IMR-90 (cell line): ENCODE measurements around the gene CCDC77. TPM values are rescaled to one million over a fixed set of nuclear protein-coding genes. Genes with fewer than 3 reads are reported as not detected.

Source experiments
- ATAC-seq: fragments of 200-7000 bp; cut with Tn5 transposase; 2 replicates; pipeline ENCODE4 v1.9.1; 2020; ENCODE audit warnings: low read depth, mild to moderate bottlenecking, moderate library complexity
- BruUV-seq: library from RNA; stranded (reverse); fragments of 400-500 nt; replicated peaks from 2 replicates; lab custom pipeline; 2021; lab: Mats Ljungman, UMichigan
- CTCF ChIA-PET: fragments of 300-600 bp; formaldehyde crosslinking; extraction: SDS; loops from one replicate; lab custom pipeline; 2021; ENCODE audit warnings: antibody characterized with exemption; lab: Yijun Ruan, JAX
- POLR2A ChIA-PET: fragments of 300-600 bp; sonication (Branson Sonifier 250); formaldehyde crosslinking; loops from one replicate; lab custom pipeline; 2022; ENCODE audit warnings: antibody characterized with exemption; ENCODE audit not compliant: unreplicated experiment; lab: Charles Lee
- DNase-seq: peaks from one replicate; pipeline ENCODE4 v3.0.0; 2013
- H2AFZ ChIP-seq: replicated peaks from 2 replicates; pipeline ENCODE3; 2013; ENCODE audit warnings: low read length, mild to moderate bottlenecking; ENCODE audit not compliant: poor library complexity
- H2AK5ac ChIP-seq: 2 replicates; pipeline ENCODE4 v1.6.1; 2013; ENCODE audit warnings: low read depth, low read length, inconsistent platforms
- H2AK9ac ChIP-seq: replicated peaks from 2 replicates; pipeline ENCODE3; 2013; ENCODE audit warnings: mild to moderate bottlenecking, low read depth, low read length, moderate library complexity; ENCODE audit not compliant: poor library complexity
- H2BK120ac ChIP-seq: 2 replicates; pipeline ENCODE4 v1.6.1; 2013; ENCODE audit warnings: low read depth, low read length, inconsistent platforms
- H2BK15ac ChIP-seq: 3 replicates; pipeline ENCODE4 v1.6.1; 2013; ENCODE audit warnings: low read depth, low read length, inconsistent platforms
- H2BK20ac ChIP-seq: 2 replicates; pipeline ENCODE4 v1.6.1; 2013; ENCODE audit warnings: low read depth, mild to moderate bottlenecking, inconsistent platforms, low read length, moderate library complexity
- H2BK5ac ChIP-seq: 2 replicates; pipeline ENCODE4 v1.6.1; 2013; ENCODE audit warnings: mild to moderate bottlenecking, low read depth, low read length, inconsistent platforms; ENCODE audit not compliant: poor library complexity, severe bottlenecking
- H3K14ac ChIP-seq: replicated peaks from 2 replicates; pipeline ENCODE4 v1.6.1; 2013; ENCODE audit warnings: low read depth, low read length, inconsistent platforms
- H3K18ac ChIP-seq: 2 replicates; pipeline ENCODE4 v1.6.1; 2013; ENCODE audit warnings: low read depth, low read length, control low read depth
- H3K23ac ChIP-seq: 2 replicates; pipeline ENCODE4 v1.6.1; 2013; ENCODE audit warnings: low read depth, low read length, inconsistent platforms
- H3K27ac ChIP-seq: 2 replicates; pipeline ENCODE4 v1.5.1; 2013; ENCODE audit warnings: mild to moderate bottlenecking, control low read depth, low read length; ENCODE audit not compliant: insufficient read depth
- H3K27me3 ChIP-seq: 2 replicates; pipeline ENCODE4 v1.6.1; 2013; ENCODE audit warnings: low read length; ENCODE audit not compliant: control insufficient read depth, insufficient read depth
- H3K36me3 ChIP-seq: 2 replicates; pipeline ENCODE4 v1.6.1; 2013; ENCODE audit warnings: low read length, mixed read lengths; ENCODE audit not compliant: control insufficient read depth, insufficient read depth
- H3K4ac ChIP-seq: 2 replicates; pipeline ENCODE4 v1.6.1; 2013; ENCODE audit warnings: low read depth, low read length, inconsistent platforms
- H3K4me1 ChIP-seq: 2 replicates; pipeline ENCODE4 v1.6.1; 2013; ENCODE audit warnings: low read length, mixed read lengths; ENCODE audit not compliant: control insufficient read depth, insufficient read depth
- H3K4me2 ChIP-seq: 2 replicates; pipeline ENCODE4 v1.6.1; 2013; ENCODE audit warnings: low read depth, mild to moderate bottlenecking, control low read depth, low read length, moderate library complexity
- H3K4me3 ChIP-seq: 2 replicates; pipeline ENCODE4 v1.5.1; 2013; ENCODE audit warnings: low read depth, mild to moderate bottlenecking, control low read depth, low read length, moderate library complexity; ENCODE audit not compliant: insufficient read depth
- H3K56ac ChIP-seq: 2 replicates; pipeline ENCODE4 v1.6.1; 2013; ENCODE audit warnings: low read length, inconsistent platforms; ENCODE audit not compliant: insufficient read depth; ENCODE audit errors: extremely low read depth
- H3K79me1 ChIP-seq, 2 experiments: 2 replicates each; pipeline ENCODE4 v1.6.1; 2013; ENCODE audit warnings: low read length in 2 of 2, inconsistent platforms in 1 of 2, low read depth in 1 of 2
- H3K9ac ChIP-seq: 2 replicates; pipeline ENCODE4 v1.6.1; 2013; ENCODE audit warnings: low read depth, low read length, control low read depth
- H3K9me1 ChIP-seq: 2 replicates; pipeline ENCODE4 v1.6.1; 2013; ENCODE audit warnings: low read length, inconsistent platforms; ENCODE audit not compliant: insufficient read depth
- H3K9me3 ChIP-seq: 2 replicates; pipeline ENCODE4 v1.6.1; 2013; ENCODE audit warnings: low read length; ENCODE audit not compliant: control insufficient read depth, insufficient read depth
- H4K20me1 ChIP-seq: 2 replicates; pipeline ENCODE4 v1.6.1; 2013; ENCODE audit warnings: low read length, inconsistent platforms; ENCODE audit not compliant: insufficient read depth
- H4K5ac ChIP-seq: 2 replicates; pipeline ENCODE4 v1.6.1; 2013; ENCODE audit warnings: mild to moderate bottlenecking, low read depth, low read length, control low read depth
- H4K8ac ChIP-seq, 2 experiments: 2 replicates each; pipeline ENCODE4 v1.6.1; 2013; ENCODE audit warnings: low read depth in 2 of 2, low read length in 2 of 2, control low read depth in 1 of 2, inconsistent platforms in 1 of 2
- H4K91ac ChIP-seq: 2 replicates; pipeline ENCODE4 v1.6.1; 2013; ENCODE audit warnings: low read depth, low read length, inconsistent platforms; ENCODE audit not compliant: insufficient read depth
- BHLHE40 ChIP-seq: fragments of 150-350 bp; IDR thresholded peaks from 2 replicates; pipeline ENCODE4 v1.6.1; 2016; ENCODE audit warnings: mild to moderate bottlenecking, low read depth, low read length
- CEBPB ChIP-seq: IDR thresholded peaks from 2 replicates; pipeline ENCODE4 v1.6.1; 2012; ENCODE audit warnings: low read depth, low read length, improper control_type of control experiment
- CHD1 ChIP-seq: IDR thresholded peaks from 2 replicates; pipeline ENCODE4 v1.6.1; 2012; ENCODE audit warnings: low read depth, low read length, improper control_type of control experiment
- CTCF ChIP-seq: conservative IDR thresholded peaks from 2 replicates; pipeline ENCODE4 v1.5.1; 2012; ENCODE audit warnings: mild to moderate bottlenecking, low read depth, low read length, improper control_type of control experiment
- ELK1 ChIP-seq: fragments of 150-350 bp; IDR thresholded peaks from 2 replicates; pipeline ENCODE4 v1.6.1; 2016; ENCODE audit warnings: low read depth, mild to moderate bottlenecking, low read length, moderate library complexity, borderline replicate concordance
- FOS ChIP-seq: fragments of 150-350 bp; IDR thresholded peaks from 2 replicates; pipeline ENCODE4 v1.6.1; 2016; ENCODE audit warnings: low read depth, low read length
- MAFK ChIP-seq: IDR thresholded peaks from 2 replicates; pipeline ENCODE4 v1.6.1; 2012; ENCODE audit warnings: low read depth, low read length, improper control_type of control experiment
- MAZ ChIP-seq: IDR thresholded peaks from 2 replicates; pipeline ENCODE4 v1.6.1; 2012; ENCODE audit warnings: low read depth, mild to moderate bottlenecking, low read length, improper control_type of control experiment, moderate library complexity, borderline replicate concordance
- MXI1 ChIP-seq: IDR thresholded peaks from 2 replicates; pipeline ENCODE4 v1.6.1; 2012; ENCODE audit warnings: low read depth, mild to moderate bottlenecking, low read length, moderate library complexity, borderline replicate concordance
- NFE2L2 ChIP-seq: fragments of 150-350 bp; IDR thresholded peaks from 2 replicates; pipeline ENCODE4 v1.6.1; 2016; ENCODE audit warnings: low read depth, mild to moderate bottlenecking, low read length
- POLR2A ChIP-seq: IDR thresholded peaks from 2 replicates; pipeline ENCODE4 v1.6.1; 2012; ENCODE audit warnings: mild to moderate bottlenecking, low read depth, low read length
- RAD21 ChIP-seq: IDR thresholded peaks from 2 replicates; pipeline ENCODE4 v1.6.1; 2012; ENCODE audit warnings: low read length, improper control_type of control experiment
- RCOR1 ChIP-seq: IDR thresholded peaks from 2 replicates; pipeline ENCODE4 v1.6.1; 2012; ENCODE audit warnings: mild to moderate bottlenecking, low read length, improper control_type of control experiment; ENCODE audit not compliant: insufficient replicate concordance
- RFX5 ChIP-seq: IDR thresholded peaks from 2 replicates; pipeline ENCODE4 v1.8.0; 2012; ENCODE audit warnings: low read depth, mild to moderate bottlenecking, low read length, moderate library complexity
- SMC3 ChIP-seq: fragments of 150-350 bp; IDR thresholded peaks from 2 replicates; pipeline ENCODE4 v1.6.1; 2016; ENCODE audit warnings: low read depth, mild to moderate bottlenecking, antibody characterized with exemption, low read length, moderate library complexity
- USF2 ChIP-seq: fragments of 150-350 bp; IDR thresholded peaks from 2 replicates; pipeline ENCODE4 v1.6.1; 2017; ENCODE audit warnings: mild to moderate bottlenecking, antibody characterized with exemption, low read length, low read depth
- WGBS, 2 experiments: methylation state at CpG; one replicate each; pipeline versions ENCODE4 v1.1.5 to v1.1.7; 2013; ENCODE audit warnings: missing lambda C conversion rate in 2 of 2; ENCODE audit not compliant: insufficient read length in 1 of 2; ENCODE audit errors: extremely low coverage in 2 of 2; 5-methylcytosine and 5-hydroxymethylcytosine counted together
- dilution Hi-C: fragments of 300-500 bp; cut with HindIII; formaldehyde crosslinking; loops from one replicate; pipeline ENCODE4 v1.14.3; 2018; ENCODE audit warnings: low sequenced_read_pairs; ENCODE audit not compliant: unreplicated experiment
- in situ Hi-C: fragments of 300-500 bp; cut with MboI; formaldehyde crosslinking; loops from 3 replicates; pipeline ENCODE4 v1.14.3; 2019; ENCODE audit warnings: low sequenced_read_pairs, inconsistent platforms, mixed read lengths
- intact Hi-C: fragments of 100-400 bp; cut with micrococcal nuclease; formaldehyde crosslinking; loops from 2 replicates; pipeline ENCODE4 v1.10.0; 2022
- polyA plus RNA-seq, 3 experiments: library from polyadenylated mRNA; depleted of rRNA; stranded (reverse); fragments of >200 nt; gene quantifications; 2 replicates each; pipeline ENCODE4 v1.2.3, GENCODE V29; 2012; ENCODE audit warnings: low replicate concordance in 1 of 3
- total RNA-seq: library from RNA; depleted of rRNA; stranded (reverse); fragments of >200 nt; gene quantifications from 2 replicates; pipeline ENCODE4 v1.2.3, GENCODE V29; 2012

The CCDC77 gene
- total and polyA plus RNA-seq, 2 of the 4 experiments (the other 2 are of a cell fraction), result 6.6 to 7.2 TPM

- Histone ChIP-seq H2AK9ac (no peak overlapping the region), H3K23ac (no peak overlapping the region), H3K9ac (no peak overlapping the region), H3K4me1 (peaks cover 2% of the 10 kb centered on the region; the same call in 1 of the 2 replicates), H3K36me3 (no peaks in the 10 kb centered on the region), H3K4me2 (no peak overlapping the region), H3K18ac (no peak overlapping the region), H4K8ac (no peak overlapping the region), H4K5ac (no peak overlapping the region), H2AFZ (no peak overlapping the region), H2BK120ac (no peak overlapping the region), H3K27ac (no peak overlapping the region), H3K79me1 (no peaks in the 10 kb centered on the region), H3K4me3 (no peak overlapping the region), H2BK20ac (no peak overlapping the region), H2AK5ac (no peak overlapping the region), H3K14ac (no peak overlapping the region), H3K4ac (no peak overlapping the region), H4K20me1 (0 out of 2 replicates have a peak, but pooled peaks cover 2% of the 10 kb centered on the region), H3K56ac (no peak overlapping the region), H3K9me1 (no peaks in the 10 kb centered on the region), H3K9me3 (peaks cover 2% of the 10 kb centered on the region; the same call in 1 of the 2 replicates), H3K27me3 (peaks cover 74% of the 10 kb centered on the region), H4K91ac (no peak overlapping the region), H2BK15ac (no peak overlapping the region), H2BK5ac (no peak overlapping the region)
- dilution Hi-C loops (no loop called here), in situ Hi-C loops (no loop called here), intact Hi-C loops (no loop called here)
- ChIA-PET CTCF (interaction anchor here (1.4 kb wide), 1 partner anchor 89 kb away, joined by 5 read pairs; no protein-coding TSS in a partner anchor), POLR2A (no interaction called here)
- no TSS peak for BruUV-seq
- ATAC-seq (no peak), DNase-seq (no peak)
- 100% methylated on average over 2 of the region's 4 CpGs; no CpG with 5 or more reads in 1 of the 2 experiments for WGBS, 2 experiments
- no peak for TF ChIP-seq CEBPB
- TF ChIP-seq ELK1, result no peak
- no peak for TF ChIP-seq MAZ
- TF ChIP-seq NFE2L2, result no peak
- TF ChIP-seq USF2, result no peak
- TF ChIP-seq RCOR1, result no peak
- no peak for TF ChIP-seq BHLHE40
- TF ChIP-seq MAFK, result no peak
- TF ChIP-seq RAD21, result no peak
- no peak for TF ChIP-seq MXI1
- no peak for TF ChIP-seq SMC3
- no peak for TF ChIP-seq CTCF
- no peak for TF ChIP-seq POLR2A
- no peak for TF ChIP-seq FOS
- TF ChIP-seq RFX5, result no peak
- TF ChIP-seq CHD1, result no peak
These were observed 56.2 kb downstream of the CCDC77 start for GRCh38 chr12:457676-458075.
